ENCODE data around the gene TCF7L1. TPM values are rescaled to one million over a fixed set of nuclear protein-coding genes. Genes with fewer than 3 reads are reported as not detected.

TCF7L1 gene
- total and polyA plus RNA-seq, 9 of the 15 experiments (the other 6 are each of a cell fraction or from before 2014, with no cell fraction given) = 0.03 to 0.11 (median 0.07) TPM; not detected in 5

- no peak for TF ChIP-seq ZBTB33 (CRISPR knock-in tag; IDR thresholded peaks at IDR 0.05)
- TF ChIP-seq IFI16 (CRISPR knock-in tag; IDR thresholded peaks at IDR 0.05) = no peak
- no peak; the same call in 1 of the 2 replicates for TF ChIP-seq KAT8 (IDR thresholded peaks at IDR 0.05; ENCODE audit: low read depth)
- TF ChIP-seq ZNF354B (CRISPR knock-in tag; IDR thresholded peaks at IDR 0.05) = no peak
- no peak for TF ChIP-seq ZNF77 (CRISPR knock-in tag; IDR thresholded peaks at IDR 0.05)
- TF ChIP-seq THRAP3 (IDR thresholded peaks at IDR 0.05; ENCODE audit: borderline replicate concordance) = no peak
- no peak for TF ChIP-seq JUNB (CRISPR knock-in tag; conservative IDR thresholded peaks at IDR 0.05)
- no peak; a peak in 1 of 6 replicates for TF ChIP-seq ZBTB11 (CRISPR knock-in tag; IDR thresholded peaks at IDR 0.05)
- TF ChIP-seq TFAM (CRISPR knock-in tag; conservative IDR thresholded peaks at IDR 0.05) = no peak
- no peak for TF ChIP-seq HSF4 (CRISPR knock-in tag; IDR thresholded peaks at IDR 0.05; ENCODE audit: borderline replicate concordance)
- peak; percentile 44; the same call in 1 of the 2 replicates for TF ChIP-seq EP400 (IDR thresholded peaks at IDR 0.05)
- TF ChIP-seq ZC3H11A (IDR thresholded peaks at IDR 0.05; ENCODE audit: low read depth, low read length) = no peak
- TF ChIP-seq PTBP1 (IDR thresholded peaks at IDR 0.05; ENCODE audit: low read depth, low read length) = no peak
- TF ChIP-seq CBFB (CRISPR knock-in tag; IDR thresholded peaks at IDR 0.05) = no peak
- TF ChIP-seq SMAD1 (IDR thresholded peaks at IDR 0.05; ENCODE audit: low read depth, low read length, partially characterized antibody) = no peak
- no peak for TF ChIP-seq RB1 (IDR thresholded peaks at IDR 0.05; ENCODE audit: low read depth)
- peak; percentile 67 for TF ChIP-seq EP300 (IDR thresholded peaks at IDR 0.05; ENCODE audit: low read length)
- no peak for TF ChIP-seq E2F5 (CRISPR knock-in tag; IDR thresholded peaks at IDR 0.05)
Observed at GRCh38 chr2:85329181-85329651, 196.0 kb downstream of the TCF7L1 start (continued).

Measured in K562 (cell line).